ENCODE data around the gene DPP6. TPM values are rescaled to one million over a fixed set of nuclear protein-coding genes. Genes with fewer than 3 reads are reported as not detected.

The DPP6 gene
- total and polyA plus RNA-seq, 7 donors, result 0.18 to 1.8 (median 0.57) TPM

- no peak for ATAC-seq
- Histone ChIP-seq H3K27ac (no peak overlapping the region), H3K9me3 (no peaks in the 10 kb centered on the region), H3K27me3 (ENCODE audit: insufficient read depth in 3 of 3, low read length in 2 of 3) (peaks cover 0 to 19% (median 2%) of the 10 kb centered on the region in 3 donors), H3K4me1 (no peaks in the 10 kb centered on the region), H3K36me3 (ENCODE audit: insufficient read depth in 1 of 2, low read depth in 1 of 2) (no peaks in the 10 kb centered on the region), H3K4me3 (no peak overlapping the region)
- WGBS, 3 donors, result 69 to 75% (median 72%) methylated on average over 18 of the region's 18 CpGs
- intact Hi-C loops (cut with DNase I), result loop anchor here in 1 of 2 donors (5.0 kb wide), 1 partner anchor 277 kb away; no protein-coding TSS in a partner anchor
- no peak for DNase-seq
- TF ChIP-seq, protein P1, sequence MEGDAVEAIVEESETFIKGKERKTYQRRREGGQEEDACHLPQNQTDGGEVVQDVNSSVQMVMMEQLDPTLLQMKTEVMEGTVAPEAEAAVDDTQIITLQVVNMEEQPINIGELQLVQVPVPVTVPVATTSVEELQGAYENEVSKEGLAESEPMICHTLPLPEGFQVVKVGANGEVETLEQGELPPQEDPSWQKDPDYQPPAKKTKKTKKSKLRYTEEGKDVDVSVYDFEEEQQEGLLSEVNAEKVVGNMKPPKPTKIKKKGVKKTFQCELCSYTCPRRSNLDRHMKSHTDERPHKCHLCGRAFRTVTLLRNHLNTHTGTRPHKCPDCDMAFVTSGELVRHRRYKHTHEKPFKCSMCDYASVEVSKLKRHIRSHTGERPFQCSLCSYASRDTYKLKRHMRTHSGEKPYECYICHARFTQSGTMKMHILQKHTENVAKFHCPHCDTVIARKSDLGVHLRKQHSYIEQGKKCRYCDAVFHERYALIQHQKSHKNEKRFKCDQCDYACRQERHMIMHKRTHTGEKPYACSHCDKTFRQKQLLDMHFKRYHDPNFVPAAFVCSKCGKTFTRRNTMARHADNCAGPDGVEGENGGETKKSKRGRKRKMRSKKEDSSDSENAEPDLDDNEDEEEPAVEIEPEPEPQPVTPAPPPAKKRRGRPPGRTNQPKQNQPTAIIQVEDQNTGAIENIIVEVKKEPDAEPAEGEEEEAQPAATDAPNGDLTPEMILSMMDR (IDR thresholded peaks at IDR 0.05), result no peak
Observed at GRCh38 chr7:154914996-154915380, 862.8 kb downstream of the DPP6 start.

GRCh38 chr7:154915600-154915999 is 863.4 kb downstream of the DPP6 start:
- ATAC-seq (no peak), DNase-seq (no peak)
- Histone ChIP-seq H3K9me3 (no peaks in the 10 kb centered on the region), H3K4me1 (no peaks in the 10 kb centered on the region), H3K4me3 (no peak overlapping the region), H3K36me3 (ENCODE audit: insufficient read depth in 1 of 2, low read depth in 1 of 2) (no peaks in the 10 kb centered on the region), H3K27me3 (ENCODE audit: insufficient read depth in 3 of 3, low read length in 2 of 3) (peaks cover 0 to 19% (median 2%) of the 10 kb centered on the region in 3 donors), H3K27ac (no peak overlapping the region)
- 93% methylated on average over 4 of the region's 4 CpGs for WGBS, 3 donors
- intact Hi-C loops (cut with DNase I), result no loop called here
- TF ChIP-seq, protein P1 (IDR thresholded peaks at IDR 0.05), result no peak

DNA sequence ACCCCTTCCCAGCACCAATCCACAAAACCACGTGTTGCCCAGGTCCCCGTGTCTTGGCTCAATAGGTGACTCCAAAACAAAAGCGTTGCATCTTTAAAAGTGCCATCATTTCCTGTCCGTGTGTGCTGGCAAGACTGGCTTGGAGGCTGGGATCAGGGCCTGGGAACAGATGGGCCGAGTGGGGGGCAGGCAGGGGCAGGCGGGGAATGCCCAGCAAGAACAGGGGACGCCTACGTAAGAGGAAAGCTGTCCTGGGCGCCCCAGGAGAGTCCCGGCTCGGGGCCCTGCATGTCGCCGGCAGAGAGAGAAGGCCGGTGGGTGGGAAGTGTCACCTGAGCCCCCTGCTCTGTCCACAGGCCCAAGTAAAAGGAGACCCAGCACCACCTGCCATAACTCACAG is 864.2 kb downstream of the DPP6 start:
- H3K4me3 ChIP-seq, result no peak overlapping the region
- no peak for DNase-seq
- no peak overlapping the region for H3K27ac ChIP-seq
- no peaks in the 10 kb centered on the region for H3K4me1 ChIP-seq
- H3K36me3 ChIP-seq (ENCODE audit: insufficient read depth in 1 of 2, low read depth in 1 of 2), result no peaks in the 10 kb centered on the region
- TF ChIP-seq, protein P1 (IDR thresholded peaks at IDR 0.05), result no peak
- H3K9me3 ChIP-seq, result no peaks in the 10 kb centered on the region
- ATAC-seq, result no peak
- WGBS, 3 donors, result 40 to 53% (median 48%) methylated on average over 14 of the region's 14 CpGs
- intact Hi-C loops (cut with DNase I), result no loop called here
- H3K27me3 ChIP-seq (ENCODE audit: insufficient read depth in 3 of 3, low read length in 2 of 3), result peaks cover 0 to 19% (median 4%) of the 10 kb centered on the region in 3 donors

DNA sequence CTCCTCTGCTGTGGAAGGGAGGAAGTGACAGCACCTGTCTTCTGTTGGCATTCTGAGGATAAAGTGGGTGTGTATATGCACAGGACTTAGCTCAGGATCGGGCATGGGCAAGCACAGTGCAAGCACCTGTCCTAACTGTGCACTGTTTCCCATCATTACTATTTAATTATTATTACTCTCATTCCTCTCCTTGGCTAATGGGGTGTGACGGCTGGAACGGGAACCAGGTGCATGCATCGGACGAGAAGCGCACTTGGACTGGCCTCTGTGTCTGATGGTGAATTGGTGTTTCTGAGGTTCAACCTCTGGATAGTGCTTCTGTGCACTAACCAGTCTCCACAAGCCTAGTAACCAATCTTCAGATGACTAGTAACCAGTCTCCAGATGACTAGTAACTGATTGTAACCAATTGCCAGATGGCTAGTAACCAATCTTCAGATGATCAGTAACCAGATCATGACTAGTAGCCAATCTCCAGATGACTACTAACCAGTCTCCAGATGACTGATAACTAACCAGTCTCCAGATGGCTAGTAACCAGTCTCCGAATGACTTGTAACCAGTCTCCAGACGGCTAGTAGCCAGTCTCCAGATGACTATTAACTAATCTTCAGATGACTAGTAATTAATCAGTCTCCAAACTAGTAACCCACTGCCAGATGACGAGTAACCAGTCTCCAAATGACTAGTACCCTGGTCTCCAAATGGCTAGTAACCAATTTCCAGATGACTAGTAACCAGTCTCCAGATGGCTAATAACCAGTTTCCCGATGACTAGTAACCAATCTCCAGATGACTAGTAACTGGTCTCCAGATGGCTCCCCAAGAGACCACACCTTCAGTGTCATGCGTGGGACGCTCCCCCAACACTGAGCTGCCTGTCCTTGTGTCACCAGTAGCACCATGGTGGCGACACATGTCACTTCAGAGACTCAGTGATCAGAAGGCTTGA is 864.9 kb downstream of the DPP6 start:
- 82 to 85% (median 85%) methylated on average over 13 of the region's 13 CpGs for WGBS, 3 donors
- H3K9me3 ChIP-seq, result no peaks in the 10 kb centered on the region
- H3K4me1 ChIP-seq, result no peaks in the 10 kb centered on the region
- no peaks in the 10 kb centered on the region for H3K36me3 ChIP-seq (ENCODE audit: insufficient read depth in 1 of 2, low read depth in 1 of 2)
- no peak for DNase-seq
- H3K27ac ChIP-seq, result no peak overlapping the region
- ATAC-seq, result no peak
- intact Hi-C loops (cut with DNase I), result no loop called here
- H3K27me3 ChIP-seq (ENCODE audit: insufficient read depth in 3 of 3, low read length in 2 of 3), result peaks cover 0 to 19% (median 4%) of the 10 kb centered on the region in 3 donors
- TF ChIP-seq, protein P1 (IDR thresholded peaks at IDR 0.05), result no peak
- H3K4me3 ChIP-seq, result no peak overlapping the region
